ENCODE measurements around the gene TMEM9. TPM values are rescaled to one million over a fixed set of nuclear protein-coding genes. Genes with fewer than 3 reads are reported as not detected.

The TMEM9 gene
- total and polyA plus RNA-seq, 2 of the 8 experiments (the other 6 are each of a cell fraction or from before 2014, with no cell fraction given), result 79.9 to 181 TPM

DNA sequence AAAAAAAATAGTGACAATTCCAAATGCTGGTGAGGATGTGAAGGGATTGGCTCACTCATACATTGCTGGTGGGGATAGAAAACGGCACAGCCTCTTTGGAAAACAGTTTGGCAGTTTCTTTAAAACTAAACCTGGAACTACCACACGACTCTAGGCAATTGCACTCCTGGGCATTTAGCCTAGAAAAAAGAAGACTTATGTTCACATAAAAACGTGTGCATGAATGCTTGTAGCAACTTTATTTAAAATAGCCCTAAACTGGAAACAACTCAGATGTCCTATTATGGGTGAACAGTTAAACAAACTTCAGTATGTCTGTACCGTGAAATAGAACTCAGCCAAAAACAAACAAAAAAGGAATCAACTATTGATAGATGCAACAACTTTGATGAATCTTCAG is 9.4 kb upstream of the TMEM9 start:
- no peak for DNase-seq (ENCODE audit: low read depth in 1 of 2, low spot score in 2 of 2)
- H2BK15ac ChIP-seq (ENCODE audit: low read length), result no peak overlapping the region
- no peak overlapping the region for H2BK5ac ChIP-seq (ENCODE audit: low read depth, low read length)
- no peak overlapping the region for H4K91ac ChIP-seq (replicated peaks; ENCODE audit: insufficient read length, low read length)
- no peak overlapping the region for H3K9ac ChIP-seq (replicated peaks in 1 of 4; ENCODE audit: extremely low read depth in 1 of 4, low read depth in 3 of 4, low read length in 3 of 4)
- POLR2A ChIA-PET (ENCODE audit: partially characterized antibody), result interaction anchor here (1.3 kb wide), 1 partner anchor 23 kb away, joined by 3 read pairs; no protein-coding TSS in a partner anchor
- H2BK12ac ChIP-seq (ENCODE audit: low read depth, low read length), result no peak overlapping the region
- H3K79me2 ChIP-seq (ENCODE audit: control insufficient read depth in 1 of 2, insufficient read depth in 2 of 2, low read length in 2 of 2), result no peaks in the 10 kb centered on the region
- TF ChIP-seq POU5F1 (IDR thresholded peaks at IDR 0.05; ENCODE audit: low read depth, low read length) (no peak), HDAC2 (IDR thresholded peaks at IDR 0.05; ENCODE audit: borderline replicate concordance in 1 of 2, low read depth in 2 of 2, low read length in 2 of 2) (no peak), BCL11A (IDR thresholded peaks at IDR 0.05; ENCODE audit: low read depth in 2 of 2, low read length in 2 of 2) (no peak), EGR1 (IDR thresholded peaks at IDR 0.05; ENCODE audit: borderline replicate concordance, low read depth, low read length) (no peak), ASH2L (IDR thresholded peaks at IDR 0.05; ENCODE audit: low read length) (no peak), CHD2 (IDR thresholded peaks at IDR 0.05; ENCODE audit: low read length) (no peak), POLR2A (IDR thresholded peaks at IDR 0.05; ENCODE audit: control extremely low read depth in 1 of 2, low read depth in 2 of 2, low read length in 2 of 2) (no peak)
- H3K23ac ChIP-seq (ENCODE audit: insufficient read length), result no peak overlapping the region
- no peak overlapping the region for H2BK120ac ChIP-seq (replicated peaks; ENCODE audit: low read depth, low read length)
- H3K4me1 ChIP-seq (replicated peaks in 1 of 4; ENCODE audit: control insufficient read depth in 3 of 4, insufficient read depth in 4 of 4, low read length in 3 of 4), result no peaks in the 10 kb centered on the region
- H3K27me3 ChIP-seq (replicated peaks in 1 of 4; ENCODE audit: control insufficient read depth in 3 of 4, extremely low read depth in 1 of 4, insufficient read depth in 3 of 4, low read length in 3 of 4), result no peaks in the 10 kb centered on the region; a peak in 2 of 7 replicates
- CTCF ChIA-PET (ENCODE audit: partially characterized antibody), result interaction anchor here (1.2 kb wide), 1 partner anchor 90 kb away, joined by 4 read pairs; no protein-coding TSS in a partner anchor
- H3K36me3 ChIP-seq (ENCODE audit: control insufficient read depth in 2 of 4, insufficient read depth in 4 of 4, low read length in 3 of 4), result no peaks in the 10 kb centered on the region
- no peak overlapping the region for H3K14ac ChIP-seq (ENCODE audit: insufficient read length)
- H2AFZ ChIP-seq (ENCODE audit: low read length), result no peak overlapping the region
- no peak overlapping the region for H2BK20ac ChIP-seq (ENCODE audit: low read length)
- no peak overlapping the region for H3K18ac ChIP-seq (ENCODE audit: extremely low read depth, low read length)
- WGBS, 2 experiments (ENCODE audit: extremely low coverage in 1 of 2, insufficient coverage in 1 of 2, insufficient read length in 1 of 2, insufficient replicate concordance in 2 of 2, low coverage in 1 of 2, low lambda C conversion rate in 2 of 2, missing lambda C conversion rate in 1 of 2), result 75% methylated on average over 4 of the region's 4 CpGs; no CpG with 5 or more reads in 1 of the 2 experiments
- H3K4me3 ChIP-seq (ENCODE audit: extremely low read depth in 1 of 4, insufficient read depth in 2 of 4, low read depth in 3 of 4, low read length in 4 of 4), result no peak overlapping the region
- H3K9me3 ChIP-seq (ENCODE audit: insufficient read depth in 2 of 2, low read depth in 1 of 2, low read length in 1 of 2), result no peaks in the 10 kb centered on the region
- H3K4ac ChIP-seq (replicated peaks; ENCODE audit: insufficient read length, low read depth, low read length), result no peak overlapping the region
- H2AK5ac ChIP-seq (ENCODE audit: low read depth, low read length), result no peak overlapping the region
- H4K5ac ChIP-seq (ENCODE audit: insufficient read length, low read depth, low read length), result no peak overlapping the region
- H3K56ac ChIP-seq (replicated peaks; ENCODE audit: insufficient read length, low read depth, low read length), result no peak overlapping the region
- H3K4me2 ChIP-seq (ENCODE audit: insufficient read depth in 1 of 2, low read depth in 2 of 2, low read length in 2 of 2), result no peak overlapping the region
- H3K79me1 ChIP-seq (ENCODE audit: low read depth, low read length), result no peaks in the 10 kb centered on the region
- H3K23me2 ChIP-seq (ENCODE audit: low read depth, low read length), result peaks cover 1% of the 10 kb centered on the region; the same call in 1 of the 2 replicates
- no peak for FAIRE-seq
- no peaks in the 10 kb centered on the region for H4K20me1 ChIP-seq (replicated peaks in 1 of 2; ENCODE audit: control insufficient read depth in 1 of 2, insufficient read depth in 2 of 2, low read length in 2 of 2)
- H3K27ac ChIP-seq (ENCODE audit: low read depth, low read length), result no peak overlapping the region
- no peak overlapping the region for H4K8ac ChIP-seq (ENCODE audit: extremely low read depth, insufficient read depth, low read length)
